Stimulated activated CD4-positive, alpha-beta T cell treated with anti-CD3 and anti-CD28 coated beads, TNF-alpha, amount 100 ng/mL, for 48 hours (primary cell): ENCODE results near the gene B2M.
"Not testable (repeated sequence)": the region's sequence is repeated elsewhere in the genome, so short reads cannot be mapped to it uniquely, and the experiment has no call there.

Source experiments
- DNase-seq, 3 donors: peaks; one replicate each; pipeline ENCODE4 v3.0.0-alpha.2; 2020; ENCODE audit warnings: low read depth in 3 of 3

The B2M gene

GRCh38 chr15:44698641-44699040 lies 12.7 kb upstream of the B2M start:
- DNase-seq, result no peak

GRCh38 chr15:44700676-44701075 lies 10.6 kb upstream of the B2M start:
- not testable (repeated sequence) for DNase-seq

- no peak for DNase-seq
These were observed 5.3 kb upstream of the B2M start for GRCh38 chr15:44705986-44706385.

GRCh38 chr15:44706401-44706800 lies 4.9 kb upstream of the B2M start:
- no peak for DNase-seq

- no peak for DNase-seq
These were observed 4.2 kb upstream of the B2M start for GRCh38 chr15:44706946-44707636.

- DNase-seq, result no peak
These were observed 851 bp upstream of the B2M start for GRCh38 chr15:44710236-44711095.

- DNase-seq, result no peak
These were observed 527 bp downstream of the B2M start for GRCh38 chr15:44711743-44712345.

GRCh38 chr15:44712346-44713005 lies 1.2 kb downstream of the B2M start:
- DNase-seq, result peak in 1 of 3 donors; percentile 46

- no peak for DNase-seq
These were observed 2.0 kb downstream of the B2M start for GRCh38 chr15:44713006-44713966.

- no peak for DNase-seq
These were observed 4.0 kb downstream of the B2M start for GRCh38 chr15:44715142-44715796.

- DNase-seq, result no peak
These were observed 4.5 kb downstream of the B2M start for GRCh38 chr15:44715797-44716334.

GRCh38 chr15:44716983-44717602 lies 5.8 kb downstream of the B2M start:
- DNase-seq, result no peak

- DNase-seq, result no peak
These were observed 7.0 kb downstream of the B2M start for GRCh38 chr15:44718180-44718926.

GRCh38 chr15:44718927-44719292 lies 7.6 kb downstream of the B2M start:
- DNase-seq, result no peak

GRCh38 chr15:44719293-44719999 lies 8.1 kb downstream of the B2M start:
- peak in 2 of 3 donors; percentile 54 to 71 for DNase-seq

GRCh38 chr15:44720000-44720435 lies 8.7 kb downstream of the B2M start:
- DNase-seq, result not testable (repeated sequence)

- no peak for DNase-seq
These were observed 9.3 kb downstream of the B2M start for GRCh38 chr15:44720460-44721176.

- no peak for DNase-seq
These were observed 10.7 kb downstream of the B2M start for GRCh38 chr15:44722011-44722410.
